Natural killer cell (primary cell): ENCODE data around the gene IGF1R. TPM values are rescaled to one million over a fixed set of nuclear protein-coding genes. Genes with fewer than 3 reads are reported as not detected.

Experiments
- ATAC-seq, 3 donors: fragments of 150-1000 bp in 2 of 3; fragments of 200-7000 bp in 1 of 3; cut with Tn5 transposase; 1 replicate in 1 of 3; 2 replicates in 2 of 3; pipeline ENCODE4 v1.10.0; 2021; ENCODE audit warnings: mild to moderate bottlenecking in 2 of 3, moderate library complexity in 2 of 3
- DNase-seq, 2 donors: peaks; one replicate each; pipeline versions ENCODE4 v3.0.0 to v3.0.0-alpha.2; 2013 to 2021; ENCODE audit warnings: mixed read lengths in 1 of 2
- H3K27ac ChIP-seq: one replicate; pipeline ENCODE4 v1.5.1; 2013; ENCODE audit warnings: mild to moderate bottlenecking, low read length
- H3K27me3 ChIP-seq: one replicate; pipeline ENCODE4 v1.6.1; 2013; ENCODE audit warnings: low read length; ENCODE audit not compliant: control insufficient read depth, insufficient read depth
- H3K36me3 ChIP-seq: one replicate; pipeline ENCODE4 v1.6.1; 2013; ENCODE audit warnings: low read length; ENCODE audit not compliant: control insufficient read depth, insufficient read depth
- H3K4me1 ChIP-seq: one replicate; pipeline ENCODE4 v1.6.1; 2013; ENCODE audit warnings: low read length; ENCODE audit not compliant: control insufficient read depth, insufficient read depth
- H3K4me3 ChIP-seq: one replicate; pipeline ENCODE4 v1.5.1; 2013; ENCODE audit warnings: low read length
- H3K9me3 ChIP-seq: one replicate; pipeline ENCODE4 v1.6.1; 2013; ENCODE audit warnings: low read length; ENCODE audit not compliant: control insufficient read depth, insufficient read depth
- H3K27ac Mint-ChIP-seq, 2 donors: one replicate each; pipeline ENCODE4 v1.8.0; 2022; ENCODE audit warnings: mild to moderate bottlenecking in 2 of 2, mixed read lengths in 2 of 2, moderate library complexity in 1 of 2
- H3K27me3 Mint-ChIP-seq, 2 donors: one replicate each; pipeline ENCODE4 v1.8.0; 2022; ENCODE audit warnings: low read depth in 2 of 2, mixed read lengths in 2 of 2
- H3K36me3 Mint-ChIP-seq: one replicate; pipeline ENCODE4 v1.8.0; 2022; ENCODE audit warnings: mixed read lengths
- H3K4me1 Mint-ChIP-seq, 2 donors: one replicate each; pipeline ENCODE4 v1.8.0; 2022; ENCODE audit warnings: mixed read lengths in 2 of 2
- H3K4me3 Mint-ChIP-seq: one replicate; pipeline ENCODE4 v1.8.0; 2022; ENCODE audit warnings: mild to moderate bottlenecking, moderate library complexity, mixed read lengths
- H3K9me3 Mint-ChIP-seq, 2 donors: one replicate each; pipeline ENCODE4 v1.8.0; 2022; ENCODE audit warnings: mixed read lengths in 2 of 2
- WGBS: methylation state at CpG from one replicate; pipeline ENCODE4 v1.1.7; 2013; ENCODE audit warnings: missing lambda C conversion rate; ENCODE audit not compliant: insufficient coverage; 5-methylcytosine and 5-hydroxymethylcytosine counted together
- intact Hi-C: fragments of 100-400 bp; cut with micrococcal nuclease; formaldehyde crosslinking; loops from one replicate; pipeline ENCODE4 v1.14.2; 2022
- total RNA-seq, 4 donors: library from RNA; stranded (reverse); fragments of 120-200 nt in 1 of 4; gene quantifications; one replicate each; pipeline versions ENCODE4 v1.2.3 to v1.2.4, GENCODE V29; 2013 to 2022
- TF ChIP-seq, protein P1 (sequence below): fragments of 200-600 bp; IDR thresholded peaks from one replicate; pipeline ENCODE4 v1.8.0; 2022; ENCODE audit warnings: antibody characterized with exemption

Gene IGF1R
- total RNA-seq, 3 donors from 2014 or later (not counting 1 experiment from before 2014, with no cell fraction given), result 47.3 to 50.7 (median 49.0) TPM

DNA sequence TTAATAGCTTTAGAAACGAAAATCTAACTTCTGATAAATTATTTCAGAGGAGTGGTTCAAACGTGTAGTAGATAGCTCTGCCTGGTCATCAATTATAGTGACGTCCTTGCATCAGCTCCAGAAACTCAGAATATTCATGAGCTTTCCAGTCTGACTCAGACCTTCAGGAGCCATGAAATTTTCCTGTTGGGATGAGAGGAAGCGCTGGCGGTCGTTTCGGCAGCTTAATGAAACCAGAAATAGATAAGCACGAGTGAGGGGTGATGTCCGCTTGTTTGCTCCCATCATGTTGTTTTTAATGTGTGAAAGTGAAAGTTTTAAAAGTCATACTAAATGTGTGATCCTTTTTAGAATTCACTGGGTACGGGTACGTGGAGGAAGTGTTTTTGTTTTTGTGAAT lies 218.2 kb downstream of the IGF1R start:
- no peaks in the 10 kb centered on the region for H3K36me3 Mint-ChIP-seq

DNA sequence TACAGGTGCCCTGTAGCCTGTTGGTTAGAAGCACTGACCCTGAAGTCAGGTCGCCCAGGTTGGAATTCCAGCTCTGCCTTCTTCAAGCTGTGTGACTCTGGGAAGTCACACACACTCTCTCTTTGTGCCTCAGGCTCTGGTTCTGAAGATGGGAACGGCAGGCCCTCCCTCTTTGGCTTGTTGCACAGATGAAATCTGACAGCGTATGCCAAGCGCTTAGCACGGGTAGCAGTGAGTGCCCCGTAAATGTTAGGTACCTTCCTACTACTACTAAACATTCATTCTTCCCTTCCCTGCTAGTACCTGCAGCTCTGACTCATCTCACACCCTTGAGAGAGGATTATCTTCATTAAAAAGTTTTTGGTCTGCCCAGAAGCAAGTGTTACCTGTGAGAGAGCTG lies 220.2 kb downstream of the IGF1R start:
- Histone ChIP-seq H3K4me1 (peaks cover 4% of the 10 kb centered on the region), H3K36me3 (no peaks in the 10 kb centered on the region), H3K4me3 (no peak overlapping the region), H3K27ac (no peak overlapping the region), H3K9me3 (no peaks in the 10 kb centered on the region), H3K27me3 (no peaks in the 10 kb centered on the region)
- H3K4me1 Mint-ChIP-seq, result peaks cover 31 to 32% of the 10 kb centered on the region in 2 donors
- no peaks in the 10 kb centered on the region for H3K27me3 Mint-ChIP-seq
- no peak overlapping the region for H3K4me3 Mint-ChIP-seq
- DNase-seq (no peak), ATAC-seq (no peak)
- WGBS, result 94% methylated on average over 6 of the region's 6 CpGs
- intact Hi-C loops, result no loop called here
- TF ChIP-seq, protein P1, sequence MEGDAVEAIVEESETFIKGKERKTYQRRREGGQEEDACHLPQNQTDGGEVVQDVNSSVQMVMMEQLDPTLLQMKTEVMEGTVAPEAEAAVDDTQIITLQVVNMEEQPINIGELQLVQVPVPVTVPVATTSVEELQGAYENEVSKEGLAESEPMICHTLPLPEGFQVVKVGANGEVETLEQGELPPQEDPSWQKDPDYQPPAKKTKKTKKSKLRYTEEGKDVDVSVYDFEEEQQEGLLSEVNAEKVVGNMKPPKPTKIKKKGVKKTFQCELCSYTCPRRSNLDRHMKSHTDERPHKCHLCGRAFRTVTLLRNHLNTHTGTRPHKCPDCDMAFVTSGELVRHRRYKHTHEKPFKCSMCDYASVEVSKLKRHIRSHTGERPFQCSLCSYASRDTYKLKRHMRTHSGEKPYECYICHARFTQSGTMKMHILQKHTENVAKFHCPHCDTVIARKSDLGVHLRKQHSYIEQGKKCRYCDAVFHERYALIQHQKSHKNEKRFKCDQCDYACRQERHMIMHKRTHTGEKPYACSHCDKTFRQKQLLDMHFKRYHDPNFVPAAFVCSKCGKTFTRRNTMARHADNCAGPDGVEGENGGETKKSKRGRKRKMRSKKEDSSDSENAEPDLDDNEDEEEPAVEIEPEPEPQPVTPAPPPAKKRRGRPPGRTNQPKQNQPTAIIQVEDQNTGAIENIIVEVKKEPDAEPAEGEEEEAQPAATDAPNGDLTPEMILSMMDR, result no peak
- no peak overlapping the region for H3K27ac Mint-ChIP-seq
- H3K36me3 Mint-ChIP-seq, result no peaks in the 10 kb centered on the region
- no peaks in the 10 kb centered on the region for H3K9me3 Mint-ChIP-seq

More for the DNA sequence above, 218.2 kb downstream of the IGF1R start:
- Mint-ChIP-seq H3K9me3 (no peaks in the 10 kb centered on the region), H3K4me3 (peak overlapping the region; percentile 94), H3K27ac (peak overlapping the region; percentile 83 to 94), H3K27me3 (no peaks in the 10 kb centered on the region), H3K4me1 (peaks cover 26 to 27% of the 10 kb centered on the region in 2 donors)
- intact Hi-C loops, result no loop called here
- Histone ChIP-seq H3K4me1 (peaks cover 4% of the 10 kb centered on the region), H3K36me3 (no peaks in the 10 kb centered on the region), H3K27ac (peak overlapping the region; percentile 66), H3K4me3 (peak overlapping the region; percentile 47), H3K27me3 (no peaks in the 10 kb centered on the region), H3K9me3 (no peaks in the 10 kb centered on the region)
- ATAC-seq, result no peak
- TF ChIP-seq, protein P1, result no peak
- 44% methylated on average over 11 of the region's 11 CpGs for WGBS
- peak in 1 of 2 donors; percentile 24 for DNase-seq

DNA sequence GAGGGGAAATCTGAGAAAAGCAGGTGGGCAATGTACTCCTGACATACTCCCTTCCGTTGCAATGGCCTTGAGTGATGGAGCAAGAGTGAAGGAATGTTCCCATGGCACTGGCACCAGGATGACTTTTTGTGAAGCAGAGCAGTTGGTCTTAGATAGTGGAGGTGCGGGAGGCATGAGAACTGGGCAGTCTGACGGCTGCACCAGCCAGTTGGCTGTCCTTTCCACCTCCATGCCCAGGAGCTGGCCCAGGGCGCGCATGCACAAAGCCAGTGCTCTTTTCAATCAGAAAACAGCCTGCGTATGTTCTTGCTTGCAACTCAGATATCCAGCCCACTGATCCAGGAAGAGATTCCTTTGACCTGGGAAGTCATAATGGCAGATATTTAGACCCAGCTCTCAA lies 222.4 kb downstream of the IGF1R start:
- no peaks in the 10 kb centered on the region for H3K36me3 ChIP-seq
- no peak overlapping the region for H3K27ac Mint-ChIP-seq
- WGBS, result 96% methylated on average over 6 of the region's 6 CpGs
- no peaks in the 10 kb centered on the region for H3K36me3 Mint-ChIP-seq
- H3K4me1 ChIP-seq, result peaks cover 11% of the 10 kb centered on the region
- intact Hi-C loops, result no loop called here
- no peak overlapping the region for H3K4me3 Mint-ChIP-seq
- H3K9me3 Mint-ChIP-seq, result no peaks in the 10 kb centered on the region
- TF ChIP-seq, protein P1, result no peak
- no peaks in the 10 kb centered on the region for H3K9me3 ChIP-seq
- no peak overlapping the region for H3K4me3 ChIP-seq
- ATAC-seq, result no peak
- H3K4me1 Mint-ChIP-seq, result peaks cover 28 to 39% of the 10 kb centered on the region in 2 donors
- H3K27me3 ChIP-seq, result no peaks in the 10 kb centered on the region
- H3K27me3 Mint-ChIP-seq, result no peaks in the 10 kb centered on the region
- DNase-seq, result no peak
- no peak overlapping the region for H3K27ac ChIP-seq

DNA sequence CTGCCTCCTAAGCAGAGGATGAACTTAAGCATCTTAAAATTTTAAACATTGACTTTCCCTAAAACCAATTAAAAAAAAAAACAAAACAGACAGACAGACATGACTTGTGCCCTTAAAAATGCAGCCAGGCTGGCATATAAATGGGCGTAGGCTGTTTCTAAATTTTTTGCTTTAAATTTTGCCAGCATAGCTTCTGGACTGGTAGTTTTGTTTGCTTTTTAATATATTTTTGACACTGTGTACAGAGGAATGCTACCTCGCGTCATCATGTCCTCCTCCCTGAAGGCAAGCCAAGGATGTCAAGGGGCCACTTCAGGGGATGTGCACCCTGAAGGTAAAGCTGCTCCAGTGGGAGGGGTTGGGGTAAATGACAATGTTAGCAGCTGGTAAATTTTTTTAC lies 224.4 kb downstream of the IGF1R start:
- peaks cover 15 to 26% of the 10 kb centered on the region in 2 donors for H3K4me1 Mint-ChIP-seq
- DNase-seq (no peak), ATAC-seq (no peak)
- H3K27ac ChIP-seq, result no peak overlapping the region
- no peaks in the 10 kb centered on the region for H3K9me3 Mint-ChIP-seq
- H3K9me3 ChIP-seq, result no peaks in the 10 kb centered on the region
- no peaks in the 10 kb centered on the region for H3K27me3 Mint-ChIP-seq
- H3K4me1 ChIP-seq, result peaks cover 11% of the 10 kb centered on the region
- TF ChIP-seq, protein P1, result no peak
- H3K27me3 ChIP-seq, result no peaks in the 10 kb centered on the region
- no peak overlapping the region for H3K4me3 Mint-ChIP-seq
- H3K36me3 Mint-ChIP-seq, result no peaks in the 10 kb centered on the region
- 75% methylated on average over 3 of the region's 3 CpGs for WGBS
- no peaks in the 10 kb centered on the region for H3K36me3 ChIP-seq
- intact Hi-C loops, result no loop called here
- no peak overlapping the region for H3K4me3 ChIP-seq
- H3K27ac Mint-ChIP-seq, result no peak overlapping the region
